ENCODE measurements around the gene ZMIZ1.

The ZMIZ1 gene

DNA sequence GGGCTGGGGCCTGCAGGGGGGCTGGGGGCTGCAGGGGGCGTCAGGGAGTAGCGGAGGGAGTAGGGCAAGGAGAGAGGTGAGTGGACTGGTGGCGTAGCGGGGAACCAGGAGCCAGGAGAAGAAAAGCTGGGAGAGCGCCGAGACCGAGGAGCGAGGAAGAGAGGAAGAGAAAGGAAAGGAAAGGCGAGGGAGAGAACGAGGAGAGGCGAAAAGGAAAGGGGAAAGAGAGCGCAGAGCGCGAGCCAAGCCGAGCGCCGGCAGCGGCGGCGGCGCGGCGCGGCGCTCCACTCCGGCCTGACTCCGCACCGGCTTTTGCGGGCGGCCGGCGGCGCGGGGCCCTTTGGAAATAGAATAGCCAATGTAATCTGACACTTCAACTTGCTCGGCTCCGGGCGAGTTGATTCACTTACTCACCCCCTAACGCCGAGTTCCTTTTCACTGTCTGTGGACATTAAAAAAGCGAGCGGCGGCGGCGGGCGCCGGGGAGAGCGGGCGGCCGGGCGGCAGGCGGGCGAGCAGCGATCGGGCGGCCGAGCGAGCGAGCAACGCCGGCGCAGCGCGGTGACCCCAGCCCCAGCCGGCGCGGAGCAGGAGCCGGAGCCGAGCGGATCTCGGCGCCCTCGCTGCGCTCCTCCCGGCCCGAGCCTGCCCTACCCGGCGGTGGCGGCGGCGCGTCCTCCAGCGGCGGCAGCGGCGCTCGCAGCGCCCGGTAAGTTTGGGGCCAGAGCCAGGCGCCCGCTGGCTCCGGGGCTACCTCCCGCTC, at the start of gene ZMIZ1:
Gene ZMIZ1 (plus strand): TSS at position 405 of the 763 bp plus-strand sequence. CDS start 132,667 bp downstream, outside the sequence.
- DNase-seq = peak; percentile 74

DNA sequence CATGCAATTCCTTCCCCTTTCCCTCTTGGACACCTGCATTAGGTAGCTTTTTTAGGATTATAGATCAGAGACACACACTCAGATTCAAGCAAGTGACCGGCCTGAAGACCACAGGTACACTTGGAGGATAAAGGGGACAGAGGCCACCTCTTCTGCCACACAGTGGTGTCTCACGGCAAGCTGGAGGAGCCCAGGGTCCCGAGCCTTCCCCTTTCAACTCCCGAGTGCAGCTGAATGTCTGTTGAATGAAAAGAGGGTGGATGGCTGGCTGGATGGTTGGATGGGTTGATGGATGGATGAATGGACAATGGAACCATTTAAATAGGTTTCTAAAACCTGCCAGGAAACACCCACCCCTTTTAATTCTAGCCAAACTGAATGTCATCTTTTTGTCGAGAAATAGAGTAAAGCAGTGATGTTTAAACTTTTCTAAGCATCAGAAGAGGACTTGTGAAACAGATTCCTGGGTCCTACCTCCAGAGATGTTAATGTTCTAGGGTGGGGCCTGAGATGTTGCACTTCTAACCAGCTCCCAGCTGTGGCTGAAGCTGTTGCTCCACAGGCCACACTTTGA, 49.2 kb upstream of the ZMIZ1 start:
- DNase-seq = no peak

- no peak for DNase-seq
Observed at GRCh38 chr10:79020015-79020491, 48.7 kb upstream of the ZMIZ1 start.

GRCh38 chr10:79020605-79021004, 48.2 kb upstream of the ZMIZ1 start:
- no peak for DNase-seq

GRCh38 chr10:79021331-79021907, 47.3 kb upstream of the ZMIZ1 start:
- no peak for DNase-seq

DNA sequence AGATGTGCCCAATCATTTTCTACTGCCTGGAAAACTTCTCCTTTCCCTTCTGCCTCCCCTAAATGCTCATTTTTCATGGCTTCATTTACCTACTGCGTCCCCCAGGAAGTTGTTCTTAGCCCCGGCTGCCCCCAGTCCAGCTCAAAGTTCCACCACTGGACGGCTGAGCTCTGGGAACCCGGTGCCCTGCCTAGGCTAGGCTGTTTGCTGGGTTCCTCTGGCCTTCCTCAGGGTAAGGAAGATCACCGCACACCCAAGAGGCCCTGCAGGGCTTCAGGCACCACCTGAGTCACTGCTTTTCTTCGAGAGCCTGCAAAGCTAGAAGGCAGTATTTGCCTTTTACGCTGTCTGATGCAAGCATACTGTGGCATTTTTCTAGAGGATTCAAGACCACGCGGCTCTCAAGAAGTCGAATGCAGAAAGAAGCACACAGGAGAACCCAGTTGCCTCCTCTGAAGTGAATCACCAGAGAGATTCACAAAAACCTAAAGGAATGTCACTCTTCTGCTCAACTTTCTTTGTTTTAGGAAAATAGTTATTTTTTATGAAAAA, 46.7 kb upstream of the ZMIZ1 start:
- DNase-seq = no peak

DNA sequence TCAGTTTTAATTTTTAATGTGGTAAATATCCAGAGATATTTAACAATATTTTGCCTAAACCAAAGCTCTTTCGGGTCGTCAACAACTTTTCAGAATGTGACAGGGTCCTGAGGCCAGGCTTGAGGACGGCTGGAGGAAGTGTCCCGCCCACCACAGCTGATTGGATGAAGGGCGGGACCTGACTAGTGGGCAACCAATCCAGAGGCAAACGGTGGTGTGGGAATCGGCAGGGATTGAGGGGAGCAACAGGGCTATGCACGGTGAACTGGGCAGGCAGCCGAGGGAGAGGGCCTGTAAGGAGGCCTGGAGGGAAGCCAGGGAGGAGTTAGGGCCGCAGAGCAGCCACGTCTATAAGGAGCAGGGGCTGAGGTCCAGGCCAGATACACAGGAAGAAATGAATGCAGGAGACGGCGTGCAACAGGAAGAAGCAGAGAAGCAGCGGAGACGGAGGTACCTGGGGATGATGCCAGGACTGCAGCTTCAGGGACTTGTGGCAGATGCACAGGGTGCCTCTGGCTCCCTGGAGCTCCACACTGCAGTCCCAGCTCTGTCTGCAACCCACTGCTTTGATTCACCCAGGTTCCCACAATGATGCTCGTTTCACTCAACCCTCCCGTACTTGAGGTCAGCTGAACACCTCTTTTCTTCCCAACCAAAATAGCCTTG, 46.1 kb upstream of the ZMIZ1 start:
- no peak for DNase-seq

GRCh38 chr10:79023240-79024162, 45.3 kb upstream of the ZMIZ1 start:
- DNase-seq = no peak

DNA sequence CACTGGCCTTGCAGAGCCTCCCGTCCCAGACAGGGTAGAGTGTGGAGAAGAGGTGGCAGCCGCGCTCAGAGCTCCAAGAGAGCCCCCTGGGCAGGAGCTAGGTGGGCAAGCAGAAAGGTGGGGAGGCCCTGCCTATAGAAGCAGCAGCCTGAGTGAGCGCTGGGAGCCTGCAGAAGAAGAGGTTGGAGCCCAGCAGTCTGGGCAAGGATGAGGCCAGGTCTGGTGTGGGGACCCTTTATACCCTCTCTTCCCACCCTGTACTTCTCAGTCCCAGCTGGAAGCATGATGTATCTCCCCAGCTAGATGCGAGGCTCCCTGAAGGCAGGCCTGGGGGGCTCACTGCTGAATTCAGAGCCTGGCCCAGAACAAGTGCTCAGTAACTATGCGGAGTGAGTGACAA, 44.5 kb upstream of the ZMIZ1 start:
- no peak for DNase-seq

- DNase-seq = no peak
Observed at GRCh38 chr10:79024720-79025198, 44.0 kb upstream of the ZMIZ1 start.

DNA sequence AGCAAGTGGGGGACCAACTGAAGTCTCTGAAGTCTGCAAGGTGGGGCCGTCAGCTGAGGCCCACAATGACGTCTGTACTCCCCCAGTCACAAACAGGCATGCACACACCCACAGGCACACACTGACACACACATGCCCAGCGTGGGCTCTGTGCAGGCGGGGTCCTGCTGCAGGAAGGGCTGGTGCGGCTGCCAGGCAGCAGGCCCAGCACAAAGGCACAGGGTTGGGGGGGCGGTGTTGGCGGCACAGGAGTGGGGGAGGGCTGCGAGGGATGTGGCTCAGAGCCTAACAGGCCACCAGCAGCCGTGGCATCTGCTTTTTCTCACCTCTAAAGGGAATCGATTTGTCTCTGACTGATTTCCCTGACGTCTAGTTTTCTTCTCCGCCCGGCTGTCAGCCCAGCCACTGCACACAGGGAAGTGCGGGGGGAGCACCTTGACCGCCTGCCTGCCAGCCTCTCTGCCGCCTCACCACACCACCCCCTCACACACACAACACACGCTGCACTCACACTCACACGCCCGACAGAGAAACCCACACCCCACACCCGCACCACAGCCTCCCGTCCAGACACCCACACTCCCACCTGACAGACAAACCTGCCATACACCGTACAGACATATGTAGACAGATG, 43.5 kb upstream of the ZMIZ1 start:
- DNase-seq = no peak

DNA sequence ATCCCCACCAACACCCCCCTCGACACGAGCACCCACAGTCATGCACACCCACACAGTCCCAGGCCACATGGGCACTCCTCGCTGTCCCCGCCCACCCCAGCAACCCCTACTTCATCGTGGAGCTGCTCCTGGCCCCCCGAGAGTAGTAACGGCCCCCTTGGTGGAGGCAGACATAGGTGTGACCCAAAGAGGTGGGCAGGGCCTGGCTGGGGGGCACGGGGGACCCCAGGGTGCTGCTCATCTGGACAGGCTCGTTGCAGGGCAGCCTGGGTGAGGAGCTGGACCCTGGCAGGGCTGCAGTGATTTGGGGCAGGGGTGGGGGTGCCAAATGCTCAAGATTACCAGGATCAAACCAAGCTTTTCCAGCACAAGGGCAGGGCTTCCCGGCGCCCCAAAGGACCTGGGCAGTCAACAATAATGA, 42.4 kb upstream of the ZMIZ1 start:
- DNase-seq = no peak

DNA sequence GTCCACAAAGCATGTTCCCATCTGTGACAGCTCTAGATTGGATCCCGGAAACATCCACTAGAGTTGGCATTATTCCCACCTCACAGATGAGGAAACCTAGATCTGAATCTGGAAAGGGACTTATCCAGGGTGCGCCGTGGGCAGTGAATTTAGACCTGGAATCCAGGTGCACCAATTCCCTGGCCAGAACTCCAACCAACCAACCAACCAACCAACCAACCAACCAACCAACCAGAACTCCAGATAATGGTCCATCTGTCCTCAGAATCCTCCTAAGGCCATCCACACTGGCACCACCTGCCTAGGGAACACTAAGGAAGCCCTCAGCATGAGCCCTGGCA, 42.0 kb upstream of the ZMIZ1 start:
- no peak for DNase-seq

- DNase-seq = no peak
Observed at GRCh38 chr10:79027147-79028055, 41.4 kb upstream of the ZMIZ1 start.

DNA sequence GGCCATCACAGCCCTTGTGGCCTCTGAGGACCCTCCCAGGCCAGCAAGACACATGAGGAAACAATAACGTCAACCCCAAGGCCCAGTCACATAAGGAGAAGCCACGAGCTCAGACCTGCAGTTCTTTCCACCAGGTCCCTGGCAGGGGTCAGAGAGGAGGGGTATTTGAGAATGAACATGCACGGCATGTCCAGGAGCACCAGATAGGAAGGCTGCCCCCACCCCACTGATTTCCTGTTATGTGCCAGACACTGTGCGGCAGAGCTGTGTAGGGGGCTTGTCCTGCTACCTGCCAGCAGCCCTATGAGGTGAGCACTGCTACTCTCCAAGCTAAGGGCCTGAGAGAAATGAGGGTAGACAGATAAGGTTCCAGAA, 40.7 kb upstream of the ZMIZ1 start:
- no peak for DNase-seq

GRCh38 chr10:79028451-79029010, 40.2 kb upstream of the ZMIZ1 start:
- no peak for DNase-seq

DNA sequence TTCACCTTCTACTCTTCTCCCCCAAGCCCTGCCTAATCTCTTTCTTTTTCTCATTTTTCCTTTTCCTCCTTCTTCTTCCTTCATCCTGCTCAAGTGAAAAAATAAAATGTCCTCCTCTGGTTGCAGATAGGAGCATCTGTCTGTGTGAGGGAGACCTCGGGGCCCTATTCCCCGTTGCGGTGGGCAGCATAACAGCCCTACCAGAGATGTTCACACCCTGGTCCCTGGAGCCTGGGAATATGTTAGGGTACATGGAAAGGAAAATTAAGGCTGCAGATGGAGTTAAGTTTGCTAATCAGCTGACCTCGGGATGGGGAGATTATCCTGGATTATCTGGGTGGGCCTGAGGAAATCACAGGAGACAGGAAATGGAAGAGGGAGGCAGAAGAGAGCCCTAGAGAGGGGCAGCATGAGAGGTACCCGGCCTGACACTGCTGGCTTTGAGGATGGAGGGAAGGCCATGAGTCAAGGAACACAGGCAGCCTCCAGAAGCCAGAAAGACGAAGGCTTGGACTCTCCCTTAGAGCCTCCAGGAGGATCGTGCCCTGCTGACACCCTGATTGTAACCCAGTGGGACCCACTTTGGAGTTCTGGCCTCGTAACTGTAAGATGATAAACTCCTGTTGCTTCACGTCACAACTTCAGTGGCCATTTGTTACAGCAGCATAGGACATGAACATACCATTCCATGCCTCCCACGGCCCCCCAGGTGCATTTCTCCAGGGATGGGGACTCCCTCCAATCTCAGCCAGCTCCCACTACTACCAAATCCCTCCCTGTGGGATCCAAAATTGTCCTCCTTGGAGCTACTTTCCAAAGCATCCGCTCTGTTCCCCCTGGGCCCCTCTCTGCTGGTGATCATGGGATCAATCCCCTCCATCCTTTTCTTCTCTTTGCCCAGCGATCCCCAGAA, 39.0 kb upstream of the ZMIZ1 start:
- no peak for DNase-seq

GRCh38 chr10:79030705-79031104, 38.1 kb upstream of the ZMIZ1 start:
- DNase-seq = no peak

- DNase-seq = no peak
Observed at GRCh38 chr10:79031723-79032122, 37.0 kb upstream of the ZMIZ1 start.

All from GF-D8 (cell line).